HG03097 (cell line): ENCODE results near the gene ZNF792.
"Not testable (repeated sequence)": the region's sequence is repeated elsewhere in the genome, so short reads cannot be mapped to it uniquely, and the experiment has no call there.

Experiments used
- ATAC-seq: cut with Tn5 transposase; IDR thresholded peaks from one replicate; pipeline ENCODE4 v1.9.1; 2021; ENCODE audit not compliant: unreplicated experiment, low FRiP score

The ZNF792 gene

DNA sequence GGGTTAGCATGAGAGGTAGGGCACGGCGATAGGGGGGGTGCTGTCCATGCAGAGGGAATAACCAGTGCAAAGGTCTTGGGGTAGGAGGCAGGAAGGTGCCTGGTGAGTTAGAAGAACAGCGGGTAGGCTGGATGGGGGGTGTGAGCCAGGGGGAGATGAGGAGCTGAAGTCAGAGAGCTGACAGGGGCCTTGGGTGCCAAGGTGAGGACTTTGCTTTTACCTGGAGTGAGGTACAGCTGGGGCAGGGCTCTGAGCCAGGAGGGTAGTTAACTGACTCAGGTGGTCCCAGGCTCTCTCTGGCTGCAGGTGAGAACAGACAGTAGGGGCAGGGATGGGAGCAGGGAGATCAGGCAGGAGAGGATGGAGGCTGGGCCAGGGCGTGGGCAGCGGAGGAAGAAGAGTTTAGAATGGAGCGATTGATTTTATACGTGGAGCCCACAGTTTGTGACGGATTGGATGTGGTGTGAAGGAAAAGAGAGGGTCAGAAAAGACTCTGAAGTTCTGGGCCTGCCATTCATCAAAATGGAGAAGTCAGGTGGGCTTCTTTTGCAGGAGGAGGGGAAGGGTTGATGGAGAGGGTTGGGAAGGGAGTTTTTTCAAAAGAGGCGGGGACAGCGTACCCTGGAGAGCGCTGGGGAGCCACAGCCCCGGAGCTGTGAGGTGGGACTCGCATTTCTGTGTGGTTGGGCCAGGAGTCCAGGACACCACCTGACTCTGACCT, 34.9 kb upstream of the ZNF792 start:
- no peak for ATAC-seq

GRCh38 chr19:34998224-34998623, 34.2 kb upstream of the ZNF792 start:
- not testable (repeated sequence) for ATAC-seq

GRCh38 chr19:34997071-34997617, 33.1 kb upstream of the ZNF792 start:
- ATAC-seq, result no peak

DNA sequence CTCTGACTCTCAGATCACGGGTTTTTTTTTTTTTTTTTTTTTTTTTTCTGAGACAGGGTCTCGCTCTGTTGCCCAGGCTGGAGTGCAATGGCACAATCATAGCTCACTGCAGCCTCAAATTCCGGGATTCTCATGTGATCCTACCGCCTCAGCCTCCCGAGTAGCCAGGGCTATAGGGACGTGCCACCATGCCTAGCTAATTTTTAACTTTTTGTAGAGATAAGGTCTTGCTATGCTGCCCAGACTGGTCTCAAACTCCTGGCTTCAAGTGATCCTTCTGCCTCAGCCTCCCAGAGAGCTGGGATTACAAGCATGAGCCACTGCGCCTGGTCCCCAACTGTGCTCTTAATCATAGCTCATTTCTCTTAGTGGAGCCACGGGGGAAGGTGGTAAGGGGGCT, 31.5 kb upstream of the ZNF792 start:
- no peak for ATAC-seq

DNA sequence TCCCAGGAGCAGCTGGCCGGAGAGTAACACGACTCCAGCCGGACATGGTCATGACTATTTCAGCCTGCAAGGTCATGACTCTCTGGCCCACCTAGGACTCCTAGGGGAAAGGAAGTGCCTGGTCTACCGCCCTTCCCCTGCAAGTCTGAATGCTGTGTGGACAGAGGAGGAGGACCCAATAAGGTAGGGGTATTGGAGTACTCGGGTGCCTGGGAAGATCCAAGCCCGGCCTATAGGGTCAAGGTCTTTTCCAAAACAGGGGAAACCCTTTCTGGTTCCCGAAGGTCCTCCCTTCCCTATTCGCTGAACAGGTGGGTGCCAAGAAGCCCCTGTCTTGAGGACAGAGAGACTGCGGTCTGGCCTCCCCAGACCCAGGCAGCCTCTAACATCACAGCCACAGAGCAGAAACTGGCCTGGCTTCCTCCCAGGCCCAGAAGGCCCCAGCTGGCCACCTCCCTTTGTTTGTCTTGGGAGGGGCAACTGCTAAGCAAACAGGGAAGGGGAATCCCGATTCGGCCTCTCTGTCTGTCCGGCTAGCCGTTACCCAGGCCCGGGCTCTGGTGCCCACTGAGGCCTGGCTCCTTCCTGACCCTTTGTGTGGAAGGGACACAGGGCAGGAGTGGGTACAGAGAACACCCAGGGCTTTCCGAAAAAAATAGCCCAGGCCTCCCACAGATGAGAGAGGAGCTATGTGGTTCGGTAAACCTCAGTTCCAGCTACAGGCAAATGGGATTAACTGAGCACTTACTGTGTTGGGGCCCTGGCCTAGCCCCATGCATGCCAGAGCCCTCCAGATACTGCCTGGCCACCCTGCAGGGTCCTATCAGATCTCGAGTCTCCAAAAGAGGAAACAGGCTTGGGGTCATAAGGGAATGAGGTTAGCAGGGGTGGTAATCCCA, 30.9 kb upstream of the ZNF792 start:
- no peak for ATAC-seq

DNA sequence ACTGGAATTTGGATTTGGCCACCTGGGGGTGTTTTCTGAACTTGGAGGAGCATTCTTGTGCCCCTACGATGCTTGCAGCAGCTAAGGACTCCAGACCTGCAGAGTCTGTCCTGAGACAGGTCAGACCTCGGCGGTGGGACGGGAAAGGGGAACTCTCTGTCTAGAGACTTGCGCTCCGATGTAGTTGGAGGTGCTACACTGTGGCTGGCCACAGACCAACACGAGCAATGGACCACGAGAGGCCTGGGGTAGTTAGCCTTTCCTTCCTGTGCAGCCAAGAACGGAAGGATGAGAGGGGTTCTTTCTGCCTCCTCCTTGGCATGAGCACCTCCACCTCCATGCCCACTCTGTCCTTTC, 30.2 kb upstream of the ZNF792 start:
- no peak for ATAC-seq

DNA sequence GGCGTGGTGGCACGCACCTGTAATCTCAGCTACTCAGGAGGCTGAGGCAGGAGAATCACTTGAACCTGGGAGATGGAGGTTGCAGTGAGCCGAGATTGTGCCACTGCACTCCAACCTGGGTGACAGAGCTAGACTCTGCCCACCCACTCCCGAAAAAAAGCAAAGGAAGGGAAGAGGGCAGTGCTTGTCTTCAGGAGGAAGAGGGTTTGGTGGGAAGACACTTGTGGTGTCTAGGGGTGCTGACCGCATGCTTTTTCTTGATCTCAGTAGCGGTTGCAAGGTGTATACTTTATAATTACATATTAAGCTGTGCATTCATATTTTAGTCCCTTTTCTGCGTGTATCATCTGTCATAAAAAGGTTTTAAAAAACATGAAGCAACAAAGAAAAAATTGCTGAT, 28.6 kb upstream of the ZNF792 start:
- not testable (repeated sequence) for ATAC-seq

- ATAC-seq, result no peak
Observed at GRCh38 chr19:34991542-34992333, 27.7 kb upstream of the ZNF792 start.

GRCh38 chr19:34990578-34991192, 26.7 kb upstream of the ZNF792 start:
- no peak for ATAC-seq

GRCh38 chr19:34989298-34989697, 25.3 kb upstream of the ZNF792 start:
- no peak for ATAC-seq

DNA sequence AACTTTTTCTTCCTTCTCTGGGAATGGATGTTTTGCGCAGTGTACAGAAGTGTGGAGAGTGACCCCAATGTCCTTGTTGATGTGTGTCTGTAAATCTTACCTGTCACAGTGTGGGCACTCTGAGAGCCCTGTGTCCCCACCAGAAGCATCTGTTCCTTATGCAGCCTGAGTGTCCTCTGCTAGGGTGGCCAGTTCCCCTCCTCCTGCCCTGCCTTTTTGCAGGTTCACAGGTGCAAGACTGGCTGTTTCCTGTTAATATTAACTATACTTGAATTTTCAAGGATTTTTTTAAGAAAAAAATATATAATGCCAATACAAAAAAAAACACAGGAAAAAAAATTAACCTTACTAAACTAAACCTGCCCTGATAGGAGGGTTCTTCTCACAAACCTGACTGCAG, 24.1 kb upstream of the ZNF792 start:
- no peak for ATAC-seq

GRCh38 chr19:34985249-34986022, 21.4 kb upstream of the ZNF792 start:
- ATAC-seq, result no peak

- ATAC-seq, result no peak
Observed at GRCh38 chr19:34984287-34984686, 20.3 kb upstream of the ZNF792 start.

- ATAC-seq, result no peak
Observed at GRCh38 chr19:34983786-34984185, 19.8 kb upstream of the ZNF792 start.

DNA sequence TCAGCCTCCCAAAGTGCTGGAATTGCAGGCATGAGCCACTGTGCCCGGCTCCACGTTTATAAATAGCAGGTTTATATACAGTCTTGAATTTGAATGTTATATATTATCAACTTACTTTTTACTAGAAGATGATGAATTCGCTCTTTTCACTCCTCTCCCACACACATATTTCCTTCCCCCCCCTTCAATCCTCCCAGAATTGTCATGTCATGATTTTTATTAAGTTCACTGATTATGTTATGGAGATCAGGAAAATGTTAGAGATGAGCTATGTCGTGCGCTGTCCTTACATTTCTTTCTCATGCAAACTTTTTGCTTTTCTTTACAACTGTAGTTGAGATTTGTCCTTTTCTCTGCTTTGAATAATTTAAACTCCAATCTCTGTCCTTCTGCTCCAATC, 18.2 kb upstream of the ZNF792 start:
- ATAC-seq, result no peak

- no peak for ATAC-seq
Observed at GRCh38 chr19:34979819-34980640, 16.0 kb upstream of the ZNF792 start.

GRCh38 chr19:34976611-34977010, 12.6 kb upstream of the ZNF792 start:
- ATAC-seq, result no peak

GRCh38 chr19:34975056-34975455, 11.0 kb upstream of the ZNF792 start:
- no peak for ATAC-seq

DNA sequence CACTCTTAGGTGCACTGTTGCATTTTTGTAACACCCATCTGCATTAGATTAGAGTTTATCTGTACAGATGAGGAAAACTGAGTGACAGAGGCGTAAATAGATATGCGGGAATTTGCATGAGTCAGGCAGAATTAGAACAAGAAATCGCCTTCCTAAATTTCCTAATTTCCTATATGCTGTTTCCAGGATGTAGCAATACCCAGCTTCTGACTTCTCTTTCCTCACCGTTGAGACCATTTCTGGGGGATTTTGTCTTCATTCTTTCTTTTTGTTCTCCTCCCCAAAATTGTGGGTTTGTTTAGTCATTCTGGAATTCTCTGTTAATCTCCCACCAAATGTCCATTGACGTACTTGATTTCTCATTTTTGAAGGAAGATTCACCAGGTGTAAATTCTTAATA, 10.6 kb upstream of the ZNF792 start:
- ATAC-seq, result no peak
